ENCODE results near the gene CACNA1G. TPM values are rescaled to one million over a fixed set of nuclear protein-coding genes. Genes with fewer than 3 reads are reported as not detected.
A peak's percentile ranks its signal among the peaks of the same experiment; 100 is the strongest.

CACNA1G gene
- total RNA-seq: under 1 TPM in 1 of 2 donors, not detected in 1; 0.11 TPM

- Mint-ChIP-seq H3K9me3 (no peaks in the 10 kb centered on the region), H3K27ac (no peak within 1 kb of the TSS), H3K4me3 (peak within 1 kb of the TSS; percentile 73), H3K4me1 (no peaks in the 10 kb centered on the region), H3K27me3 (peaks cover 35% of the 10 kb centered on the region), H3K36me3 (ENCODE audit: low read depth) (no peaks in the 10 kb centered on the region)
- ATAC-seq (replicated peaks): peak; percentile 96
Measured at GRCh38 chr17:50560185-50560824, at the start of gene CACNA1G. TSS of gene CACNA1G (plus strand) at chr17:50560715. CDS start at chr17:50561460, 745 bp downstream.

GRCh38 chr17:50511058-50511457, 49.5 kb upstream of the CACNA1G start:
- H3K9me3 Mint-ChIP-seq: no peaks in the 10 kb centered on the region
- H3K27me3 Mint-ChIP-seq: no peaks in the 10 kb centered on the region
- peak overlapping the region; percentile 72 for H3K4me3 Mint-ChIP-seq
- no peaks in the 10 kb centered on the region for H3K36me3 Mint-ChIP-seq (ENCODE audit: low read depth)
- H3K27ac Mint-ChIP-seq: peak overlapping the region; percentile 93
- peak; percentile 89 for ATAC-seq (replicated peaks)
- H3K4me1 Mint-ChIP-seq: peaks cover 12% of the 10 kb centered on the region

DNA sequence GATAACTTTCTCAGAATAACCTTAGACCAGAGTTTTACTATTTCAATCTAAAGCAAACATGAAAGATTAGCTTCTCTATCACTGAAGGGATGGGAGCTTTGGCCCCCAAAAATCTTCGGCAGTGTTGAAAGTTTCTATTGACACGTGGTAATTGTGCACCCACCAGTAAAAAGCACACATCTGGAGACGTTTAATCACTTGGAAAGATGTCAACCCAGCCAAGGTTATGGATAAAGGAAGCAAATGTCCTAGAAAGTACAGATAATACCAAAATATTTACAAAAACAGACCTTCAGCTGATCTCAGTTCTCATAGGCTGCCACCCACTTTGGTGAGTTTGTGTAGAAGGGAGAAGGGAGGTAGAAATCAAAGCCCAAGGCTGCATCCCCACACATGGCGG, 47.0 kb upstream of the CACNA1G start:
- H3K9me3 Mint-ChIP-seq: no peaks in the 10 kb centered on the region
- peaks cover 21% of the 10 kb centered on the region for H3K4me1 Mint-ChIP-seq
- no peaks in the 10 kb centered on the region for H3K36me3 Mint-ChIP-seq (ENCODE audit: low read depth)
- H3K27ac Mint-ChIP-seq: no peak overlapping the region
- no peak overlapping the region for H3K4me3 Mint-ChIP-seq
- no peaks in the 10 kb centered on the region for H3K27me3 Mint-ChIP-seq
- no peak for ATAC-seq (replicated peaks)

DNA sequence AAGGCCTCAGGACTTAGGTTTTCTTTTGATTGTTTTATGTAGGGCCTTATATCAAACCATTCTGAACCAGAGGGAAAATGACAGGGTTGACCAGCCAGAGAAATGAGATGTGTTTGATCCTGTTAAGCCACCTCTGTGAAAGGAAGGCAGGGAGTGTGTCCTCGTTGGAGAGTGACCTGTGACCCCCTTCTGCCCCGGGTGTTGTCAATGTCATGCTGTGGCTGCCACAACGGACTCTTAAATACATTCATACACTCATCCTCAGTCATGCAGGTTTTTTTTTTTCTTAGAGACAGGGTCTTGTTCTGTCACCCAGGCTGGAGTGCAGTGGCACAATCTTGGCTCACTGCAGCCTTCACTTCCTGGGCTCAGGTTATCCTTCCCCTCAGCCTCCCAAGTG, 46.1 kb upstream of the CACNA1G start:
- H3K27me3 Mint-ChIP-seq: no peaks in the 10 kb centered on the region

DNA sequence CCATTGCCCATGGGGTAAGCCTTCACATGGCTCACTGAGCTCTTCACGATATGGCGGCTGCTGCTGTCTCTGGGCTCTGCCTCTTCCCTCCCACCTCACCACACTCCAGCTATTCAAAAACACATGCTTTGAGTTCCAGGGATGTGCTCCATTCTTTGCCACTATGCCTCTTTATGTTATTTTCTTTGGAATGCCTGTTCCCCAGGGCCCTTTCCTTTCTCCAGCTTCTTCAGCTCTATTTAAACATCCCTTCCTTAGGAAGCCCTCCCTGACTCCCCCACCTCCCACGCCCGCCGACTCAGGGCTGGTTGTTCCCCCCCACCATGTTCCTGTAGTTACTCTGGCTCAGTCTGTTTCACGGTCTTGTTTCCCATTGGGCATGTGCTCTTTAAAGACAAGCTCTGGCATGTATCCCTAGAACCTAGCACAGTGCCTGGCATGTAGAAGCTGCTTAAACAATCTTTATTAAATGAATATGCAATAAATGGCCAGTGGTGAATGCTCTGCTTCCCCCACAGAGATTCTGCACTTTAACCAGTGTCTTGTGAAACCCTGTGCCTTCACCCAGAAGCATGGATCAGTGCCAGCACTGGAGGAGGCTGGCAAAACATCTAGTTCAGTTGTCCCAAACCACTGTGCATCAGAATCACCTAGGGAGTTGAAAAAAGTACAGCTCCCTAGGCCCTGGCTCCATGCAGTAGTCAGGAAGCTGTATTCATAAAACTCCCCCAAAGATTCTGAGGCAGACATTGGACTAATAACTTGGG, 45.4 kb upstream of the CACNA1G start:
- Mint-ChIP-seq H3K36me3 (ENCODE audit: low read depth) (no peaks in the 10 kb centered on the region), H3K9me3 (no peaks in the 10 kb centered on the region), H3K27me3 (no peaks in the 10 kb centered on the region), H3K4me1 (peaks cover 21% of the 10 kb centered on the region), H3K27ac (no peak overlapping the region), H3K4me3 (no peak overlapping the region)
- ATAC-seq (replicated peaks): no peak

More for the DNA sequence above, 46.1 kb upstream of the CACNA1G start:
- Mint-ChIP-seq H3K36me3 (ENCODE audit: low read depth) (no peaks in the 10 kb centered on the region), H3K9me3 (no peaks in the 10 kb centered on the region), H3K4me1 (peaks cover 21% of the 10 kb centered on the region), H3K27ac (no peak overlapping the region), H3K4me3 (no peak overlapping the region)
- no peak for ATAC-seq (replicated peaks)

- no peak overlapping the region for H3K4me3 Mint-ChIP-seq
- no peaks in the 10 kb centered on the region for H3K36me3 Mint-ChIP-seq (ENCODE audit: low read depth)
- no peaks in the 10 kb centered on the region for H3K27me3 Mint-ChIP-seq
- peak overlapping the region; percentile 26 for H3K27ac Mint-ChIP-seq
- no peaks in the 10 kb centered on the region for H3K9me3 Mint-ChIP-seq
- no peak for ATAC-seq (replicated peaks)
- H3K4me1 Mint-ChIP-seq: peaks cover 9% of the 10 kb centered on the region
Measured at GRCh38 chr17:50517011-50517410, 43.5 kb upstream of the CACNA1G start.

DNA sequence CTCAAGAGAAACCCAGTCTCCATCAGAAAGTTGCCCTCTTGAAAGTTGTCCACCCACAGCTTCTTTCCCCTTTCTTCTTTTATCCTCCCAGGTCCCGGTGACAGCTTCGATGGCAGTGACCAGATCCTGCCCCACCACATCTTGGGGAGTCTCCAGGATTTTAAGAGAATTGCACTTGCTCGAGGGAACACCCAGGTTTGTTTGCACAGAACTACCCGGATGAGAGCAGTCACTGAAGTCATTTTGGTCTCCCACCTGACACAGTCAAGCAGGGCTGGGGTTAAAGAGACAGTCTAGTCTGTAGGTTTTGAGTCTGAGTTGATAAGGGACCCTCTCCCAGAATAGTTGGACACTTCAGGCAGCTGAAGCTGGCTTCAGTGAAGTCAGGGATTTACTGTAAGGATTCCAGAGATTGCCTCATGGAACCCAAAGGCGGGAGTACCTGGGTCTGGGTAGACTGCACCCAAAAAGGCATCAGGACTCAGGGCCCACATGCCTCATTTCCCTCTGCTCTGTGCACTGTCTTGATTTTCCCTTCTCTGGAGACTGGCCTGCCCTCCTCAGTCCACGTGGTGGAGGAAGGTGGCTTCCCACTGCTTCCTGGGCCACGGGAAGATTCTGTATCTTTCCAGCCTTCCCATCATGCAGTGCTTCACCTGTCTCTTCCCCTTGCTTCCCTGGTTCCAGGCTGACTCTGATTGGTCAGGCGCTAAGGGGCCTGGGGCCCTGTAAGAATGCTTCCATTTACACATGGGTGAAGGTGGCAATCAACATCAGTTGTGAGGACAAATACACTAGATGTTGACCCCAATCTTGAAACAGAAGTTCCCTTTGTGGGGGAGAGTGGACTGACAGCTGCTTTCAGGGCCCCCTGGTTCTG, 42.8 kb upstream of the CACNA1G start:
- Mint-ChIP-seq H3K27ac (peak overlapping the region; percentile 26), H3K4me3 (no peak overlapping the region), H3K4me1 (peaks cover 9% of the 10 kb centered on the region), H3K27me3 (no peaks in the 10 kb centered on the region), H3K9me3 (no peaks in the 10 kb centered on the region), H3K36me3 (ENCODE audit: low read depth) (no peaks in the 10 kb centered on the region)
- no peak for ATAC-seq (replicated peaks)

DNA sequence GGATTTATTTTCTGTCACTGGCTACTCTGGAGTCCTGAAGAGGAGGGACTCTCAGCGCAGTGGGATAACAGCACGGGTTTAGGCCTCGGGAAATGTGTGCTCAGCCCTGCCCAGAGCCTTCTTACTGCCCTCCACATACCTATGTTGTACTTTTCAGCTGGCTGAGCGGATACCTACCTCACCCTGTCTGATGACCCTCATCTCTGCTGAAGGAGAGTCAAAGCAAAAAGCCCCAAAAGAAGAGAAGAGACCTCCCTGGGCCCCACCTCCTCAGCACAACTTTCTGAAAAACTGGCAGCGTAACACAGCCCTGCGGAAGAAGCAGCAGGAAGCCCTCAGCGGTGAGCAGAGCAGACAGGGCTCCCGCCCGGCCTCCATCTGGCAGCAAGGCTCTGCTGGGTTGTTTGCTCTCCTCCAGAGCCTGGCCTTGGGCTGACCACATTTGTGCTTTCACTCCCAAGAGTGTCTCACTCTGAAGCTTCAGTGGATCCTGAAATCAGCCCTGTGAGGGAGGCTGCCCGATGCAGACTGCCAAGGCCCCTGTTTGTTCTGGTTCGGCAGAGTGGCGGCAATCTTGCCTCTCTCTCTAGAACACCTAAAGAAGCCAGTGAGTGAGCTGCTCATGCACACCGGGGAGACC, 42.0 kb upstream of the CACNA1G start:
- Mint-ChIP-seq H3K27me3 (no peaks in the 10 kb centered on the region), H3K9me3 (no peaks in the 10 kb centered on the region), H3K36me3 (ENCODE audit: low read depth) (no peaks in the 10 kb centered on the region), H3K4me3 (no peak overlapping the region), H3K4me1 (peaks cover 9% of the 10 kb centered on the region), H3K27ac (no peak overlapping the region)
- no peak for ATAC-seq (replicated peaks)

- Mint-ChIP-seq H3K9me3 (no peaks in the 10 kb centered on the region), H3K27ac (no peak overlapping the region), H3K4me3 (no peak overlapping the region), H3K27me3 (no peaks in the 10 kb centered on the region), H3K4me1 (peaks cover 9% of the 10 kb centered on the region), H3K36me3 (ENCODE audit: low read depth) (no peaks in the 10 kb centered on the region)
- ATAC-seq (replicated peaks): no peak
Measured at GRCh38 chr17:50519141-50519834, 41.2 kb upstream of the CACNA1G start.

DNA sequence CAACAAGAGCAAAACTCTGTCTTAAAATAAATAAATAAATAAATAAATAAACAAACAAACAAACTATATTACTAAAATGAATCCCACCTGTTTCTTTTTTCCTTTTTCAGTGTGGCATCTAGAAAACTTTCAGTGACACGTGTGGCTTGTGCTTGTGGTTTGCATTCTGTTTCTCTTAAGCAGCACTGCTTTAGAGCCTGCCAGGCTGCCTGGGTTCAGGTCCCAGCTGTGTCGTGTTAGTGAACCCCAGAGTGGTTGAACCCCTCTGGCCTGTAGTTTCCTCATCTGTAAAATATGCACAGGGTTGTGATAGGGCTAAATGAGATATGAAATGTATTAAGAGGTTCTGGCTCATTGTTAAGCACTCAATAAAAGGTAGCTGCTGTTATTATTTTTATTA, 40.0 kb upstream of the CACNA1G start:
- H3K27me3 Mint-ChIP-seq: no peaks in the 10 kb centered on the region
- peaks cover 9% of the 10 kb centered on the region for H3K4me1 Mint-ChIP-seq
- ATAC-seq (replicated peaks): no peak
- no peaks in the 10 kb centered on the region for H3K36me3 Mint-ChIP-seq (ENCODE audit: low read depth)
- no peaks in the 10 kb centered on the region for H3K9me3 Mint-ChIP-seq
- no peak overlapping the region for H3K27ac Mint-ChIP-seq
- H3K4me3 Mint-ChIP-seq: no peak overlapping the region

DNA sequence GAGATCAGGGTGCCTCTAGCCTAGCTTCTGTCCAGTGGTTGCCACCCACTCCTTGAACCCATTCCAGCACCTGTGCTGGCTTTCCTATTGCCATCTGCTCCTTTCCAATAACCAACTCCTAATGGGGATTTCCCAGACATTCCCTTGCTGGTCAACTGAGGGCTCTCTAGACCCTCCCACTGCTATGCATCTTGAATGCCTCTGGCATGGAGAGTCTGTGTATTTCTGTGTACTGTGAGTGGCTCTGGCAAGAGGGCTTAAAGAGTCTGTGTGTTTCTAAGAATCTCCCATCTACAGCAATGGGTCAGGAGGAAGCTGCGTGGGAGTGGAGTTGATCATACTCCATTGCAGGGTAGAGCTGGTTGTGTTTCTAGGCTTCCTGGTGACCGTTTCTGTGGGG, 39.0 kb upstream of the CACNA1G start:
- no peaks in the 10 kb centered on the region for H3K27me3 Mint-ChIP-seq
- no peak for ATAC-seq (replicated peaks)
- peaks cover 9% of the 10 kb centered on the region for H3K4me1 Mint-ChIP-seq
- no peak overlapping the region for H3K27ac Mint-ChIP-seq
- H3K9me3 Mint-ChIP-seq: no peaks in the 10 kb centered on the region
- no peak overlapping the region for H3K4me3 Mint-ChIP-seq
- no peaks in the 10 kb centered on the region for H3K36me3 Mint-ChIP-seq (ENCODE audit: low read depth)

- H3K4me1 Mint-ChIP-seq: no peaks in the 10 kb centered on the region
- no peak for ATAC-seq (replicated peaks)
- H3K27ac Mint-ChIP-seq: no peak overlapping the region
- no peak overlapping the region for H3K4me3 Mint-ChIP-seq
- no peaks in the 10 kb centered on the region for H3K36me3 Mint-ChIP-seq (ENCODE audit: low read depth)
- no peaks in the 10 kb centered on the region for H3K27me3 Mint-ChIP-seq
- H3K9me3 Mint-ChIP-seq: no peaks in the 10 kb centered on the region
Measured at GRCh38 chr17:50522766-50523165, 37.7 kb upstream of the CACNA1G start.

DNA sequence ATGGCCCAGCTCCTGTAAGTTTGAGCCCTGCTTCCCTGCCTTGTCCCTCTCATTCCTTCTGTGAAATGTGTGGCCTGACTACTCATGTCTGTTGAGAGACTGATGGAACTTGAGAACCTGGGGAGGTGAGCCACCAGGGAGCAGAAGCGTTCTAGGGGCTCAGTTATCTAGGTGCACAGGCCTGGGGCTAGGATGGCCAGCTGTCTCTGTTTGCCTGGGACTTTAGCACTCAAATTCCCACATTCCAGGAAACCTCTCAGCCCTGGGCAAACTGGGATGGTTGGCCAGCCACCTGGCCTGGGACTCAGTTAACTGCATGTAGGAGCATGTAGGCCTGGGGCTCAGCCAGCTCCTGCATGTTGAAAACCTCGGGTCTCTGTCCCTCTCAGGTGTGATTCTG, 37.3 kb upstream of the CACNA1G start:
- ATAC-seq (replicated peaks): no peak
- Mint-ChIP-seq H3K27ac (no peak overlapping the region), H3K4me3 (no peak overlapping the region), H3K9me3 (no peaks in the 10 kb centered on the region), H3K27me3 (no peaks in the 10 kb centered on the region), H3K4me1 (no peaks in the 10 kb centered on the region), H3K36me3 (ENCODE audit: low read depth) (no peaks in the 10 kb centered on the region)

DNA sequence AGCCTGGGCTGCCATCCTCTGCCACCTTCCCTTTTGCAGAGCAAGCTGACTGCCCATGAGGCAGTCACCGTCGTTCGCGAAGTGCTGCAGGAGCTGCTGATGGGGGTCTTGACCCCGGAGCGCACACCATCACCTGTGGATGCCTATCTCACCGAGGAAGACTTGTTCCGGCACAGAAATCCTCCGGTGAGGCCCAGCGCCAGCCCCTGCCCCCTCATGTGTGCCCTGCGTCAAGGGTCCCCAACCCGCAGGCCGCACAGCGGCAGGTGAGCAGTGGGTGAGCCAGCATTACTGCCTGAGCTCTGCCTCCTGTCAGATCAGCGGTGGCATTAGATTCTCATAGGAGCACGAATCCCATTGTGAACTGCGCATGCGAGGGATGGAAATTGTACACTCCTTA, 35.7 kb upstream of the CACNA1G start:
- H3K4me3 Mint-ChIP-seq: no peak overlapping the region
- no peak for ATAC-seq (replicated peaks)
- H3K4me1 Mint-ChIP-seq: no peaks in the 10 kb centered on the region
- H3K36me3 Mint-ChIP-seq (ENCODE audit: low read depth): no peaks in the 10 kb centered on the region
- peaks cover 13% of the 10 kb centered on the region for H3K27me3 Mint-ChIP-seq
- H3K27ac Mint-ChIP-seq: no peak overlapping the region
- H3K9me3 Mint-ChIP-seq: no peaks in the 10 kb centered on the region
